ENCODE data around the gene HECTD4.

GRCh38 chr12:112191201-112191600, 191.0 kb downstream of the HECTD4 start:
- TF ChIP-seq POLR2A (IDR thresholded peaks at IDR 0.05) (no peak), CTCF (IDR thresholded peaks at IDR 0.05) (no peak), POLR2AphosphoS5 (IDR thresholded peaks at IDR 0.05) (no peak), EP300 (IDR thresholded peaks at IDR 0.05) (no peak)

Measured in suprapubic skin (tissue), 4 donors.